Measurements from ENCODE around the gene SEPHS1. TPM values are rescaled to one million over a fixed set of nuclear protein-coding genes. Genes with fewer than 3 reads are reported as not detected.

The SEPHS1 gene
- total and polyA plus RNA-seq, 2 donors (not counting 3 experiments of a cell fraction or from before 2014, with no cell fraction given), result 40.6 to 55.4 TPM

GRCh38 chr10:13376297-13376696, 28.2 kb upstream of the SEPHS1 start:
- Histone ChIP-seq H3K9me1 (replicated peaks; ENCODE audit: control insufficient read depth, extremely low read depth, insufficient read depth, low read length) (no peaks in the 10 kb centered on the region), H3K27ac (ENCODE audit: insufficient read depth, low read depth, low read length) (no peak overlapping the region), H3K4me3 (replicated peaks in 1 of 3; ENCODE audit: insufficient read depth in 1 of 3, low read depth in 1 of 3, low read length in 3 of 3) (no peak overlapping the region), H2AFZ (ENCODE audit: low read depth, low read length) (no peak overlapping the region), H3K79me2 (ENCODE audit: control insufficient read depth, insufficient read depth, low read length) (no peaks in the 10 kb centered on the region), H3K4me1 (ENCODE audit: control insufficient read depth, extremely low read depth, insufficient read depth, low read length) (no peaks in the 10 kb centered on the region), H3K9me3 (replicated peaks; ENCODE audit: control insufficient read depth, insufficient read depth, low read length) (no peaks in the 10 kb centered on the region), H4K20me1 (replicated peaks; ENCODE audit: control insufficient read depth, extremely low read depth, insufficient read depth, low read length) (no peaks in the 10 kb centered on the region), H3K36me3 (ENCODE audit: control insufficient read depth in 2 of 2, extremely low read depth in 1 of 2, insufficient read depth in 2 of 2, low read length in 2 of 2) (no peaks in the 10 kb centered on the region), H3K27me3 (ENCODE audit: control insufficient read depth in 2 of 2, insufficient read depth in 2 of 2, low read length in 2 of 2) (peaks cover 11 to 20% of the 10 kb centered on the region in 2 experiments), H3K4me2 (ENCODE audit: insufficient read depth, low read length) (no peak overlapping the region), H3K9ac (replicated peaks; ENCODE audit: extremely low read depth, insufficient read depth, low read length) (no peak overlapping the region)
- intact Hi-C loops (cut with micrococcal nuclease), result no loop called here
- POLR2A ChIA-PET, result no interaction called here
- DNase-seq (ENCODE audit: low read depth, low spot score) (no peak), FAIRE-seq (no peak)
- TF ChIP-seq FOS (IDR thresholded peaks at IDR 0.05; ENCODE audit: borderline replicate concordance, insufficient read depth, low read length) (no peak), POLR2A (IDR thresholded peaks at IDR 0.05; ENCODE audit: low read depth, low read length) (no peak), JUN (IDR thresholded peaks at IDR 0.05; ENCODE audit: borderline replicate concordance, insufficient read depth, insufficient read length, low read depth) (no peak), POLR2AphosphoS5 (IDR thresholded peaks at IDR 0.05; ENCODE audit: insufficient read depth, low read depth, low read length) (no peak), EZH2 (IDR thresholded peaks at IDR 0.05; ENCODE audit: borderline replicate concordance, low read depth, low read length, severe bottlenecking) (no peak), GATA2 (IDR thresholded peaks at IDR 0.05; ENCODE audit: insufficient read depth, insufficient read length, low read depth, low read length) (no peak), MYC (IDR thresholded peaks at IDR 0.05; ENCODE audit: low read depth, low read length) (no peak), CTCF (IDR thresholded peaks at IDR 0.05; ENCODE audit: extremely low read depth in 1 of 2, insufficient read depth in 1 of 2, low read depth in 1 of 2, low read length in 2 of 2) (no peak)
- TF ChIP-seq, protein P1, sequence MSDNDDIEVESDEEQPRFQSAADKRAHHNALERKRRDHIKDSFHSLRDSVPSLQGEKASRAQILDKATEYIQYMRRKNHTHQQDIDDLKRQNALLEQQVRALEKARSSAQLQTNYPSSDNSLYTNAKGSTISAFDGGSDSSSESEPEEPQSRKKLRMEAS (IDR thresholded peaks at IDR 0.05; ENCODE audit: insufficient read depth, insufficient read length), result no peak
- dilution Hi-C loops (cut with MboI; ENCODE audit: extremely low pct_ligation_motif_present, low sequenced_read_pairs), result no loop called here
- no TSS peak for BruUV-seq (replicated peaks)
- CTCF ChIA-PET, result interaction anchor here (0.7 to 2.7 kb wide), 7 partner anchors 12 to 162 kb away, joined by 3 to 12 read pairs (median 3); no protein-coding TSS in a partner anchor

Data from endothelial cell of umbilical vein (primary cell).